Sigmoid colon (tissue), 4 donors: Measurements from ENCODE around the gene CDC14A.

Experiments
- POLR2A ChIP-seq, 2 donors: fragments of 450-650 bp; IDR thresholded peaks; one replicate each; pipeline ENCODE4 v1.6.1; 2016; ENCODE audit warnings: antibody characterized with exemption in 2 of 2, mild to moderate bottlenecking in 2 of 2, moderate library complexity in 2 of 2
- POLR2AphosphoS5 ChIP-seq, 4 donors: sonication (generic); formaldehyde crosslinking; IDR thresholded peaks; one replicate each; pipeline ENCODE4 v1.6.1; 2017; ENCODE audit warnings: antibody characterized with exemption in 4 of 4
- TF ChIP-seq, protein P1 (sequence below), 4 experiments: fragments of 450-650 bp in 3 of 4; fragments of 200-600 bp in 1 of 4; IDR thresholded peaks; one replicate each; pipeline ENCODE4 v1.5.1; 2016 to 2019; ENCODE audit warnings: antibody characterized with exemption in 4 of 4, mild to moderate bottlenecking in 3 of 4, moderate library complexity in 2 of 4

DNA sequence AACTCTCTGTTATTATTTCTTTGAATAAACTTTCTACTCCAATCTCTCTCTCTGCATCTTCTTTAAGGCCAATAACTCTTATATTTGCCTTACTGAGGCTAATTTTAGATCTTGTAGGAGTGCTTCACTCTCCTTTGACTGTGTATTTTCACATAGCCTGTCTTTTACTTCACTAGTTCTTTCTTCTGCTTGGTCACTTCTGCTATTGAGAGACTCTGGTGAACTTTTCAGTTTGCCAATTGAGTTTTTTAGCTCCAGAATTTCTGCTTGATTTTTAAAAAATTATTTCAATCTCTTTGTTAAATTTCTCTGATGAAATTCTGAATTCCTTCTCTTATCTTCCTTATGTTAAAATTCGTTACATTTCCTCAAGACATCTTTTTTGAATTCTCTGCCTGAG is 203.9 kb downstream of the CDC14A start:
- TF ChIP-seq, protein P1, sequence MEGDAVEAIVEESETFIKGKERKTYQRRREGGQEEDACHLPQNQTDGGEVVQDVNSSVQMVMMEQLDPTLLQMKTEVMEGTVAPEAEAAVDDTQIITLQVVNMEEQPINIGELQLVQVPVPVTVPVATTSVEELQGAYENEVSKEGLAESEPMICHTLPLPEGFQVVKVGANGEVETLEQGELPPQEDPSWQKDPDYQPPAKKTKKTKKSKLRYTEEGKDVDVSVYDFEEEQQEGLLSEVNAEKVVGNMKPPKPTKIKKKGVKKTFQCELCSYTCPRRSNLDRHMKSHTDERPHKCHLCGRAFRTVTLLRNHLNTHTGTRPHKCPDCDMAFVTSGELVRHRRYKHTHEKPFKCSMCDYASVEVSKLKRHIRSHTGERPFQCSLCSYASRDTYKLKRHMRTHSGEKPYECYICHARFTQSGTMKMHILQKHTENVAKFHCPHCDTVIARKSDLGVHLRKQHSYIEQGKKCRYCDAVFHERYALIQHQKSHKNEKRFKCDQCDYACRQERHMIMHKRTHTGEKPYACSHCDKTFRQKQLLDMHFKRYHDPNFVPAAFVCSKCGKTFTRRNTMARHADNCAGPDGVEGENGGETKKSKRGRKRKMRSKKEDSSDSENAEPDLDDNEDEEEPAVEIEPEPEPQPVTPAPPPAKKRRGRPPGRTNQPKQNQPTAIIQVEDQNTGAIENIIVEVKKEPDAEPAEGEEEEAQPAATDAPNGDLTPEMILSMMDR (IDR thresholded peaks at IDR 0.05), result no peak
- TF ChIP-seq POLR2A (IDR thresholded peaks at IDR 0.05) (no peak), POLR2AphosphoS5 (IDR thresholded peaks at IDR 0.05) (no peak)
